RWPE1 (cell line): ENCODE measurements around the gene ROGDI.

ENCODE experiments used
- CTCF ChIA-PET: fragments of 350-600 bp; sonication (Branson Sonifier 250); formaldehyde crosslinking; extraction: SDS; loops from one replicate; lab custom pipeline; 2021; lab: Yijun Ruan, JAX
- POLR2A ChIA-PET: fragments of 400-600 bp; formaldehyde crosslinking; extraction: SDS; loops from one replicate; lab custom pipeline; 2020; ENCODE audit warnings: antibody characterized with exemption; ENCODE audit not compliant: low non-redundant PET; lab: Yijun Ruan, JAX
- DNase-seq: peaks from one replicate; pipeline ENCODE4 v3.0.0; 2012; ENCODE audit warnings: low spot score
- H3K27ac ChIP-seq: fragments of 450-650 bp; 2 replicates; pipeline ENCODE4 v1.5.1; 2017
- TF ChIP-seq, protein P1 (sequence below): fragments of 450-650 bp; conservative IDR thresholded peaks from 2 replicates; pipeline ENCODE4 v1.5.1; 2017; ENCODE audit warnings: low read depth, mild to moderate bottlenecking

The ROGDI gene, protein sequence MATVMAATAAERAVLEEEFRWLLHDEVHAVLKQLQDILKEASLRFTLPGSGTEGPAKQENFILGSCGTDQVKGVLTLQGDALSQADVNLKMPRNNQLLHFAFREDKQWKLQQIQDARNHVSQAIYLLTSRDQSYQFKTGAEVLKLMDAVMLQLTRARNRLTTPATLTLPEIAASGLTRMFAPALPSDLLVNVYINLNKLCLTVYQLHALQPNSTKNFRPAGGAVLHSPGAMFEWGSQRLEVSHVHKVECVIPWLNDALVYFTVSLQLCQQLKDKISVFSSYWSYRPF

DNA sequence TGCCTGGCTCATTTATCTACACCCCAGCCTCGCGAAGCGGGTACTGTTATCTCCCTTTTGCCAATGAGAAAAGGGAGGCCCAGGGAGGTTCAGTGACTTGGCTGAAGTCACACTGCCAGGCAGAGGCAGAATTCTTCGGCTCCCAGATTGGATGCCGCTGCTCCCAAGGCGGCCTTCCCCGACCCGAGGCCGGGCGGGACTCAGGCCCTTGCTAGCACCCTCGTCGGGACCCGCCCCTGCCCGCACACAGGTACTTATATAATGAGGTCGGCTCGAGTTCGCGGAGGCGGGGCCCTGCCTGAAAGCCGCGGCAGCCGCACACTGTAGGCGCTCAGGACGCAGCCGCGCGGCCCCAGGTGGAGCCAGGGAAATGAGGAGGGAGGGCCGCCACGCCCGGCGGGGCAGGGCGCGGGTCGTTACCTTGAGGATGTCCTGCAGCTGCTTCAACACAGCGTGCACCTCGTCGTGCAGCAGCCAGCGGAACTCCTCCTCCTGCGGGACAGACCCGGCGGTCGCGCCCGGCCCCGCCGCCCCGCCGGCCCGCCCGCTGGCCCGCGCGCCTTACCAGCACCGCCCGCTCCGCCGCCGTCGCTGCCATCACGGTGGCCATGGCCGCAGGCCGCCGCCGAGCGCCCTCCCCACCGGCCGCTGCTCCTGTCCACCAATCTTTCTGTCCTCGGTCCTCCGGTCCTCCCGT is at the start of gene ROGDI:
Gene ROGDI (minus strand): TSS at position 672 of the 697 bp plus-strand sequence. CDS start 62 bp downstream, at position 610.
- peak within 1 kb of the TSS; percentile 98 for H3K27ac ChIP-seq
- CTCF ChIA-PET, result no interaction called here
- TF ChIP-seq, protein P1, sequence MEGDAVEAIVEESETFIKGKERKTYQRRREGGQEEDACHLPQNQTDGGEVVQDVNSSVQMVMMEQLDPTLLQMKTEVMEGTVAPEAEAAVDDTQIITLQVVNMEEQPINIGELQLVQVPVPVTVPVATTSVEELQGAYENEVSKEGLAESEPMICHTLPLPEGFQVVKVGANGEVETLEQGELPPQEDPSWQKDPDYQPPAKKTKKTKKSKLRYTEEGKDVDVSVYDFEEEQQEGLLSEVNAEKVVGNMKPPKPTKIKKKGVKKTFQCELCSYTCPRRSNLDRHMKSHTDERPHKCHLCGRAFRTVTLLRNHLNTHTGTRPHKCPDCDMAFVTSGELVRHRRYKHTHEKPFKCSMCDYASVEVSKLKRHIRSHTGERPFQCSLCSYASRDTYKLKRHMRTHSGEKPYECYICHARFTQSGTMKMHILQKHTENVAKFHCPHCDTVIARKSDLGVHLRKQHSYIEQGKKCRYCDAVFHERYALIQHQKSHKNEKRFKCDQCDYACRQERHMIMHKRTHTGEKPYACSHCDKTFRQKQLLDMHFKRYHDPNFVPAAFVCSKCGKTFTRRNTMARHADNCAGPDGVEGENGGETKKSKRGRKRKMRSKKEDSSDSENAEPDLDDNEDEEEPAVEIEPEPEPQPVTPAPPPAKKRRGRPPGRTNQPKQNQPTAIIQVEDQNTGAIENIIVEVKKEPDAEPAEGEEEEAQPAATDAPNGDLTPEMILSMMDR, result no peak
- POLR2A ChIA-PET, result interaction anchor here (1.4 kb wide), 1 partner anchor 40 kb away, joined by 3 read pairs; no protein-coding TSS in a partner anchor
- DNase-seq, result peak; percentile 88

DNA sequence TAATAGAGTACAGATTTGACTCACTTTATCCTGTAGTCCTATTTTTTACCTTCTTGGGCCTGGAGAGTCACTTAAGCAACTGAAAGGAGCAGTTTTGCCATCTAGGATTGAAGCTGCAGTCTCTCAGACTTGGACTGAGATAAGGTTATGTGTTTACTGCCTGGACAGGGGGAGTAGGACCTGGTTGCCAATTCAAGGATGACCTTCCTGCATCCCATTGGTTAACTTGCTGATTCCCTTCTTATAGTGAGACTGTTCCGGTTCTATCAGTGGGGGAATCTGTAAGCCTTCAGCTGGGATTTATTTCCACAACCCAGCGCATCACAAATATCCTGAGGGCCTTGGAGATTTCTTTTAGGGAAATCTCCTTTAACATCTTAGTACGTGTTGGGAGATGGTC is 47.8 kb upstream of the ROGDI start:
- no peak for DNase-seq
- CTCF ChIA-PET, result interaction anchor here (0.6 kb wide), 1 partner anchor 303 kb away, joined by 3 read pairs; no protein-coding TSS in a partner anchor
- POLR2A ChIA-PET, result no interaction called here
- TF ChIP-seq, protein P1, result no peak
- H3K27ac ChIP-seq, result no peak overlapping the region

DNA sequence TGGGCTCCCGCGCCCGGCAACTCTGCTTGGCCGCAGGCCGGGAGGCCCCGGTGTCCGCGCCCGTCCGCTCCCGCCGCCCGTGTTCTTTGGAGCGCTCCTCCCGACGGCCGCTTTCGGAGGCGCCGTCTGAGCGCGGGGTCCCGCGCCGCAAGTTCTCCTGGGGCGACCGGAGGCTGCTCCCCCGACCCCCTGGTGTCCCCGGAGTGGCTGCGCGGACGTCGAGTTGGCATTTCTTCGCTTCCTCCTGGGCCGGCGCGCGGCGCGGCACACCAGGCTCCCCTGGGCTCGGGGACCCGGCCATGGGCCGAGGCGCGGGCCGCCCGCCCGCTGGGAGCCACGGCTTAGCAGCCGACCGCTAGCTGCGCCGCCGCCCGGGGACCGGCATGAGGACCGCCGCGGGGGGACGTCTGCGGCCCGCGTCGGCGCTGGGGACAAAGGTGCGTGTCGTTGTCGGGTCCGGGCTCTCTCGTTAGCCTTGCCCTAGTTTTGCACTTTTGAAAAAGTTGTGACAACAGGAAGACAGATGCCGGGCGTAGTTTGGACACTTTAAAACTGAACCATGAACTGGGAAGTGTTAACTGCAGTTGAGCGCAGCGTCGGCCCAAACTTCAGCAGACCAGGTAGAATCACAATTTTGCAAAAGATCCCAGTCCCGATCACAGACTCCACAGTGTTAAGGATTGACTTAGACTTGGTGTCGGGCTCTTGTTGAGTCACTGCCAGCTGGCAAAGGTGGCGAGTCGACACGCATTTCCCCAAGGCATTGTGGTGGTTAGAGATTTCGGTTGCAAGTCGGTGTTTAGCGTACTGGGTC is 45.5 kb upstream of the ROGDI start:
- TF ChIP-seq, protein P1, result no peak
- ChIA-PET CTCF (interaction anchor here (0.6 to 0.7 kb wide), 2 partner anchors 77 to 342 kb away, joined by 3 to 6 read pairs; no protein-coding TSS in a partner anchor), POLR2A (no interaction called here)
- peak overlapping the region; percentile 92 for H3K27ac ChIP-seq
- peak; percentile 67 for DNase-seq

DNA sequence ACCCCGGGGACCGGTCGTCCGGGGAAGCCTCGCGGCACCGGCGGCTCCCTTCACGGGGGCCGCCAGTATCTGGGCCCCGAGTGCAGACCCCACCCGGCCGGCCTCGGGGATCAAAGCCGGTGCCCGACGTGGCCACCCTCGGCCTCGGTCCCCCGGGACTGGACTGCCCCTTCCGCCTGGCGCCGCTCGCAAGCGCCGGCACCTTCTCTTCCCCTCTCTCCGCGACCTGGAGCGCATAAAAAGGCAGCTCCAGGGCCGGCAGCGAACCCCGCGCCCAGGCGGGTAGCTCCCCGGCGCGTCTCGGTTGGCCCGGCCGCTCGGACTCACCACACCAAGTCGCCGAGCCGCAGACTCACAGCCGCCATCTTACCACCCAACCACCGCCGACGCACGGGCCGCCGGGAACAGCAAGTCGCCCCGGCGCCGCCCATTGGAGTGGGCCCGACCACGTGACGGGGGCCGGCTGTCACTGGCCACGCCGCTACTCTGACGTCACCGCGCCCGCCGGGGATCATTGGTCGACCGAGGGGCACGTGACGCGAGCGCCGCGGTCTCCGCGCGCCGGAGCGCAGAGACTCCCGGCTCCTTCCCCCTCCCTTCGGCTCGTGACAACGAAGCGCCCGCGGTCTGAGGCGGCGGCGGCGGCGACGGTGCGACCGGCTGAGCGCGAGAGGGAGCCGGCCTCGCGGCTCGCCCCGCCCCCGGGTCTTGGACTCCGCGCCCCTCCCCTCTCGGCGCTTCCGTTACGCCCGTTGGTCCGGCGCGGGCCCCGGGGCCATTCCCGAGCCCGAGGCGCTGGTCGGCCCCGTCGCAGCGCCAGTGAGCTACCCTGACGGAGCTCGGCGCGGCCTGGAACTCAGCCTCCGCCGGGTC is 44.7 kb upstream of the ROGDI start, which contains the start of the genes GLYR1 and UBN1:
Gene GLYR1 (minus strand): TSS at position 388 of the 873 bp plus-strand sequence. CDS start 23 bp downstream, at position 365.
Gene UBN1 (plus strand): TSS at position 581 of the 873 bp plus-strand sequence. CDS start 5,437 bp downstream, outside the sequence.
- CTCF ChIA-PET, result interaction anchor here (0.5 kb wide), 1 partner anchor 1339 kb away, joined by 3 read pairs; no protein-coding TSS in a partner anchor
- TF ChIP-seq, protein P1, result no peak
- peak within 1 kb of the TSS; percentile 92 for H3K27ac ChIP-seq
- POLR2A ChIA-PET, result no interaction called here
- peak; percentile 96 for DNase-seq

DNA sequence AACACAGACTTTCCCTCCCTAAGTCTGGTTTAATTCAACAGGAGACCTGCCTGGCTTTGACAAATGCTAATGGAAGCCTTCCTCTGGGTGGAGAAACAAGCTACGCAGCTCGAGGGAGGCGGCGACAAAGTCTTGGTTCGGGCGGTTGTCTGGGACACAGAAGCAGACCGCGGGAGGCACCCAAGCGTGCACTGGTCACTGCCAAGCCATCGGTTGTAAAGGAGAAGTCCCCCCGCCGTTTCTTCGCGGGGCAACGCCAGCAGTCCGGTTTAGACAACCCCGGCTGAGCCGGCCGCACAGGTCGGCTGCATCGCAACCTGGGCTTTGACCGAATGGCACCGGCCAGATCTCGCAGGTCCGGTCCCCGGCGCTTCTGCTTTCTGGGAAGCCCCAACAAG is 44.1 kb upstream of the ROGDI start:
- peak; percentile 24 for DNase-seq
- H3K27ac ChIP-seq, result peak overlapping the region; percentile 92
- ChIA-PET CTCF (no interaction called here), POLR2A (no interaction called here)
- TF ChIP-seq, protein P1, result no peak
